ENCODE measurements around the gene CFAP100. TPM values are rescaled to one million over a fixed set of nuclear protein-coding genes. Genes with fewer than 3 reads are reported as not detected.

CFAP100 gene
- total RNA-seq, 1 experiment from 2014 or later, result not detected

GRCh38 chr3:126373682-126374601, 20.8 kb upstream of the CFAP100 start:
- peak; percentile 57 for DNase-seq (ENCODE audit: low read depth)

GRCh38 chr3:126375835-126376331, 18.8 kb upstream of the CFAP100 start:
- no peak for DNase-seq (ENCODE audit: low read depth)

GRCh38 chr3:126376444-126376843, 18.3 kb upstream of the CFAP100 start:
- DNase-seq (ENCODE audit: low read depth), result no peak

- DNase-seq (ENCODE audit: low read depth), result no peak
Observed at GRCh38 chr3:126377211-126377610, 17.5 kb upstream of the CFAP100 start.

GRCh38 chr3:126378341-126378751, 16.4 kb upstream of the CFAP100 start:
- DNase-seq (ENCODE audit: low read depth), result no peak

- no peak for DNase-seq (ENCODE audit: low read depth)
Observed at GRCh38 chr3:126380011-126380768, 14.5 kb upstream of the CFAP100 start.

GRCh38 chr3:126381966-126382365, 12.7 kb upstream of the CFAP100 start:
- no peak for DNase-seq (ENCODE audit: low read depth)

- peak; percentile 90 for DNase-seq (ENCODE audit: low read depth)
Observed at GRCh38 chr3:126389112-126389793, 5.5 kb upstream of the CFAP100 start.

- DNase-seq (ENCODE audit: low read depth), result no peak
Observed at GRCh38 chr3:126389794-126390146, 4.9 kb upstream of the CFAP100 start.

- DNase-seq (ENCODE audit: low read depth), result no peak
Observed at GRCh38 chr3:126390201-126390600, 4.5 kb upstream of the CFAP100 start.

GRCh38 chr3:126390751-126391150, 4.0 kb upstream of the CFAP100 start:
- no peak for DNase-seq (ENCODE audit: low read depth)

GRCh38 chr3:126391631-126392030, 3.1 kb upstream of the CFAP100 start:
- no peak for DNase-seq (ENCODE audit: low read depth)

GRCh38 chr3:126392246-126392645, 2.5 kb upstream of the CFAP100 start:
- DNase-seq (ENCODE audit: low read depth), result no peak

GRCh38 chr3:126393563-126393962, 1.1 kb upstream of the CFAP100 start:
- no peak for DNase-seq (ENCODE audit: low read depth)

- no peak for DNase-seq (ENCODE audit: low read depth)
Observed at GRCh38 chr3:126394977-126395321, 240 bp downstream of the CFAP100 start.

GRCh38 chr3:126395846-126396513, 1.3 kb downstream of the CFAP100 start:
- no peak for DNase-seq (ENCODE audit: low read depth)

GRCh38 chr3:126396536-126396935, 1.8 kb downstream of the CFAP100 start:
- no peak for DNase-seq (ENCODE audit: low read depth)

GRCh38 chr3:126397610-126398422, 3.1 kb downstream of the CFAP100 start:
- no peak for DNase-seq (ENCODE audit: low read depth)

- DNase-seq (ENCODE audit: low read depth), result no peak
Observed at GRCh38 chr3:126398423-126399350, 4.0 kb downstream of the CFAP100 start.

- no peak for DNase-seq (ENCODE audit: low read depth)
Observed at GRCh38 chr3:126399351-126399735, 4.6 kb downstream of the CFAP100 start.

Data from M059J (cell line).